ENCODE data around the gene FMNL2.
"Not testable (repeated sequence)": the region's sequence is repeated elsewhere in the genome, so short reads cannot be mapped to it uniquely, and the experiment has no call there.

The FMNL2 gene

DNA sequence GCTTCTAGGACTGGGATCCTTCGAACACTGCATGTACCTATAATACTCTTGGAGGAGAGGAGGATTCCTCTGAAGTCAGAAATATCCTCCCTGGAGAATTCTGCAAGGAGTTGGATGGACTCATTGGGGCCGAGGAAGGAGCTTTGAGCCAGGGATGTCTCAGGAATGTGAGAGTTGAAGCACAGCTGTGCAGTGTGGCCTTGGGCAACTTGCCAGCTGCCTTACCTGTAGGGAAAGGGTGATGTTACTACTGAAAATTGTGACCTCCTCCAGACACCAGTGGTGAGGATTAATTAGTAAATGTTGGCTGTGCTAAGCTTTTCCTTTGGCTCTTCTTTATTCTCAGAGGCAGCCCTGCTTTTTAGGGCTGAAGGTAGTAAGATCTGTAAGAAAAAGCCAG lies 41.4 kb downstream of the FMNL2 start:
- DNase-seq (ENCODE audit: low read depth), result no peak

DNA sequence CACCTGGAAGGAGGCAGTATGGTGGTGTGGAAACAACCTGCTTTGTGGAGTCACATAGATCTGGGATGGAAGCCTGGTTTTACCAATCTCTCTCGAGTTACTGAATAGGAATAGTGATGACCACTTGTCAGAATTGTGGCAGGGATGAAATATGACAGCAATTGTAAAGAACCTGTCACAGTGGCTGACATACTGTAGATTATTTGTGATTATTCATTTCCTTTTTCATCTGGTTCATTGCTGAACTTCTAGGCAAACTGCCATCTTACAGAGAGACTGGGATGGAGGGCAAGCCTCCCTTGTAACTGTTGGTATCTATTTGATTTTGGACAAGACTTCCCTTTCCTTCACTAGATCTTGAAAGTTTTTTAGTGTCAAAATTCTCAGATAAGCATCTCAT lies 42.0 kb downstream of the FMNL2 start:
- DNase-seq (ENCODE audit: low read depth), result no peak

DNA sequence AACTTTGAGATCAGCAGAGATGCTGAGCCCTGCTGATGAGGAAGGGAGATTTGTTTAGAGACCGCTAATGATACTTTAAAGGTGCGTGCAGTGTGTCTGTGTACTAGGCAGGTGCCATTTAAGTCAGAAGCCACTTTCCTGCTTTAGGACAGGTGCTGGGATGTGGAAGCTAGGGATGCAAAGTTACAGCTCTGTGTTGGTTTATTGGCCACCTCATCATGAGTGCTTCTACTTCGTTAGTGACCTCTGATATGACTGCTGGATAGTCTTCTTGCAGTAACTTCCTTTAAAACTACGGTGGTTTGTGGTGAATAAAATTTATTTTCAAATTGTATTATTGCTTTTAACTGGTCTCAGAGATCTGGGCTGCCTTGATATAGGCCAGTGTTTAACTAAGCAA lies 44.1 kb downstream of the FMNL2 start:
- no peak for DNase-seq (ENCODE audit: low read depth)

DNA sequence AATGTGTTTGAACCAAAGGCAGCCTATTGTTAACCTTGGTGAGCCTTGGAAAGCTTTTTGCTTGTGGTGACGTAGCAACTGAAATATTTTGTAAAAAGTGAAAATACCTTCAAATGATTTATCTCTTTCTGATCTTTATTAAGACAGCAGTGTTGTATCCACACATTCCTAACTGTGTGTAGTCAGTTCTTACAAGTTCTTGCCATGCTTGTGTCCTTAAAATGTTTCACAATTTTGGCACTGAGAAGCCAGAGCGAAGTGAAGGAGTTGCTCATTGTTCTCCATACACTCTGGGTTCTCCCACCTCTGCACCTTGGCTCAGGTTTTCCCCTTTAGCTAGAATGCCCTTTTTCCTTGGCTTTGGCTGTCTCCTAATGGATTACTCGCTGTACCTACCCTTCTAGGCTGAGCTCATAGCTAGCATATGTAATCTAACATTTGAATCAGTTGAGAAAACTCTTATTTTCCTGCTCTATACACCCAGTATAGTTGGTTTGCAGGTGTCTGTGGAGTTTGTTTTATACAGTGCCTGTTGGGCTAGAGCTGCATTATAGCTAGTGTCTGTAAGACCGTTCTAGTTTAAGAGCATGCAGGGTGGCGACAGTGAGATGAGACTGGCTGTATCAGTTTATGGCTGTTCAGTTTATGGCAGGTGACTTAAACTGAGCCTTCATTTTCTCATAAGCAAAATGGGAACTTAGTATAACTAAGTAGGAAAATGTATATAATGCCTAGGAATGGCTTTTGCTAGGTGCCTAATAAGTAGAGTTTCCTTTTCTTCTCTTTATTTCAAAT lies 45.5 kb downstream of the FMNL2 start:
- DNase-seq (ENCODE audit: low read depth), result no peak

DNA sequence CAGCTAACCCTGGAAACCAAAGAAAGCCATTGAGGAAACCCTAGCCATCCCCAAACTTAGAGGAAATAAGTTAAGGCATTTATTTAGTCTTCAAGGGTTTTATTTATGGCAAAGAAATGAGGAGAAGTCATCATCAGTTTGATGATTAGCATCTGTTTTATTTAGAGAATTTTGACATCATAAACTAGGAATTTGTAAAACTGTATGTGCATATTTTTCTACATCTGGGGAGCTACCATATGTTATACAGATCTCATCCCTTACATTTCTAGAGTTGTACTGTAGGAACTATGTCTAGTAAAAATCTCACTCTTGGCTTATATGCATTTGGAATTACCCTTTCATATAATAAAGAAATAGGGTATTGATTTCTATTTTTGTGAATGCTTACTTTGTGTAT lies 48.7 kb downstream of the FMNL2 start:
- DNase-seq (ENCODE audit: low read depth), result no peak

DNA sequence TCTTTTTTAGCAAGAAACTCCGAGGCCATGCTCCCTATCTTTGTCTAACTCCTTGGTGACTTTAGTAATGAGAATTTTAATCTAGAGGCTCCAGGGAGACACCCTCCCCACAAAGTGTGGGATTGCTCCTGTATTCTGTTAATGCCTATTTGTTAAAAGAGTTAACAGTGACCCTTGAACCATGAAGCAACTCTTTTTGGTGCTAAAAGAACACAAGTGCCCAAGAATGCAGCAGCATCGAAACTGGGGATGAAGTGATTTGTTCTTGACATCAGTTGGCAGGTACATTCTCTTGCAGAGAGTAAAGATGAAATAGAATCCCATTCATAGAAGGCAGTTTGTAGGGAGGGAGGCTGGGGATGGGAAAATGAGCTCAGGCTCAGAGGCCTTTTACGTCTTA lies 50.0 kb downstream of the FMNL2 start:
- DNase-seq (ENCODE audit: low read depth), result no peak

DNA sequence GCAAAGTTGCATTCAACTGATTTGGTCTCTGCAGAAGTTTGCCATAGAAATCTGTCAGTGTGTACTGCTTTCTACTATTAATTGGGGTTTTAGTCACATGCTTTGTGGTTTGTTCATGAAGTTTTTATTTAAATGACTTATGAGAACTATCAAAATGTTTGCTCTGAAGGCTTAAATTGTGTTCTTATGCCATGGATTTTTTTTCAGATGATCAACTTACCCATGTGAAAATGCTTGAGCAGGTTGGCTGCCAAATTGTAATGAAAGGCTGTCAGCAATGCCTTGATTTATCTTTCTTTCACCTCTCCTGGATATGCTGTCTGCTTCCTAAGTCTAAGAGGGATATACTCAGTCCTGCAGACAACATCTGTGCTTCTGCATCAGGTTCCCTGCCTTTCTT lies 50.7 kb downstream of the FMNL2 start:
- no peak for DNase-seq (ENCODE audit: low read depth)

DNA sequence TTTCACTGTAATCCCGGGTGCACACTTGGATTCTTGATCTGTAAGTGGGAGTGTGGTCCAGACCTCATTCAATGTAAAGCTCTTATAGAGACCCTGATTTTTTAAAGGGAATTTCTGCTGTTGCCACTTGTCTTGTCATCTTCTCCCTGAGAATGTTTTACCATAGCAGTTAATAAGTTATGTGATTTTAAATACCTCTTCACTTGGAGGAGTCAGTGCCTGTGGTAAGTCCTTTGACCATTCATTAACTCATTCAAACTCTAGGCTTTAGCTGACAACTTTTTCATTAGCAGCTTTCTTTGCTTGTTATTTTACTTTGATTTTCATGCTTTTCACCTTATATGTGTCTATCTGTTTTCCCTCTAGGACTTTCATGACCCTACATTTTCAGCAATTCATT lies 51.3 kb downstream of the FMNL2 start:
- DNase-seq (ENCODE audit: low read depth), result no peak

DNA sequence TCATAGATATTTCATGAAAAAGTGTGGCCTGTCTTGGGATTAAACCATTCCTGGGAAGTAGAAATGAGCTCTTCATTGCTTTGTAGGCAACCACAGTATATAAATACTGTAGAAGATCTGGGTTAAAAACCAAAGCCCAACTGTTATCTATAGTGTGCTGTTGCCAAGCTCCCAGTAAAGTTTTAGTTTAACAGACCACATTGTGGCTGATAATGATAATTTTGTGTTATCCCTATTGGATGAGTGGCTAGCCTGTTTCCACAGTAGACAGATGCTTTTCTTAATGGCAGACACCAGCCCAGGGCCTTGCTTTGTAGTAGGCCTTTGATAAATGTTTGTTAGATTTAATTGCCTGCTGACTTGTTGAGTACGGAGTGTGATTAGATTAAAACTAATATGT lies 52.1 kb downstream of the FMNL2 start:
- no peak for DNase-seq (ENCODE audit: low read depth)

DNA sequence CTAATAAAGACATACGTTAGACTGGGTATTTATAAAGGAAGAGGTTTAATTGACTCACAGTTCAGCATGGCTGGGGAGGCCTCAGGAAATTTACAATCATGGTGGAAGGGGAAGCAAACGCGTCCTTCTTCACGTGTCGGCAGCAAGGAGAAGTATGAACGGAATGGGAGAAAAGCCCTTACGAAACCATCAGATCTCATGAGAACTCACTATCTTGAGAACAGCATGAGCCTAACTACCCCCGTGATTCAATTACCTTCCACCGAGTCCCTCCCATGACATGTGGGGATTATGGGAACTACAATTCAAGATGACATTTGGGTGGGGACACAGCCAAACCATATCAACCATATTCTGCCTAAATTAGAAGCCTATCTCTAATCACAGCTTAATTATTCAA lies 53.3 kb downstream of the FMNL2 start:
- DNase-seq (ENCODE audit: low read depth), result not testable (repeated sequence)

DNA sequence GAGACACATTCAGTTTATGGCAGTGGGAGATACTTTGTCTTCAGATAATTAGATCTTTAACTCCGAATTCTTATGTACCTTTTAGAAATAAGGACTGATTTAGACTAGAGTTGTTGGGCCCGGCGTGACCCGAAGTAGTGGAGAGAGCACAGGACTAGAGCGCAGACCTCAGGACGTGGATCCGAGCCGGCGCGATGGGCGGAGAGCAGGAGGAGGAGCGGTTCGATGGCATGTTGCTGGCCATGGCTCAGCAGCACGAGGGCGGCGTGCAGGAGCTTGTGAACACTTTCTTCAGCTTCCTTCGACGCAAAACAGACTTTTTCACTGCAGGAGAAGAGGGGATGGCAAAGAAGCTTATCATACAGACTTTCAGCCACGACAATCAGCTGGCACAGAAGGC lies 54.5 kb downstream of the FMNL2 start:
- DNase-seq (ENCODE audit: low read depth), result no peak

DNA sequence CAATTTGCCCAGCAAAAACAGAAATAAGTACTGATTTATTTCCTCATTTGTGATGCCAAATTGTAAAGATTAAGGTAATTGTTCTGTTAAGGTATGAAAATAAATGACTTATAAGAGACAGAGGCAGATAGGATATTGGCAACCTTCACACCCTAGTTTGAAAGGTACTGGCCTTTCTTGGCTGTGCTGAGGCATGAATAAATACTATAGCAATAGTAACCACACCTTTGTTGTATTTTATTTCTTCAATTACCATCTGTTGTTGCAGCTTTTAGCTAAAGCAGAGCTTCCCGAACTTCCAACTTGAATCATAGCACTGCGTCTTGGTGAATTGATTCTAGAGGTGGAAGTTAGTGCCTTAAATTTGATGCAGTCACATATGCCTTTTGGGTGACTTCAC lies 55.9 kb downstream of the FMNL2 start:
- no peak for DNase-seq (ENCODE audit: low read depth)

DNA sequence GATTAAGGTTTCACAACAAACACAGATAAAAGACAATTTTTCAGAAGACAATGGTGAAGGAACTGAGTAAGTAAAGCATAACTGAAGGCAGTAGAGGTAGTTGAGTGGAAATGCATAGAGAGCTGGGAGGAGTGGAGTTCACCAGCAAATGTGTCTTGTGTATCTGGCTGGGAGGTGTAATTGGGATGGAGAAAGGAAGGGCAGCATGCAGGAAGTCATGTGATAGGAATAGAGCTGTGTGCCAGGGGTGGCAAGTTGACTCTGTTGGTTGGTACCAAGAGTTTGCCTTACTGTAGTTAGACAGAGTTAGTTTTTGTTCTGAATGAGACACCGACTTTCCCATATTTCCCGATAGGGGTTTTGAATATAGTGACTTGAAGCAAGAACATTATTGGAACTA lies 56.3 kb downstream of the FMNL2 start:
- no peak for DNase-seq (ENCODE audit: low read depth)

DNA sequence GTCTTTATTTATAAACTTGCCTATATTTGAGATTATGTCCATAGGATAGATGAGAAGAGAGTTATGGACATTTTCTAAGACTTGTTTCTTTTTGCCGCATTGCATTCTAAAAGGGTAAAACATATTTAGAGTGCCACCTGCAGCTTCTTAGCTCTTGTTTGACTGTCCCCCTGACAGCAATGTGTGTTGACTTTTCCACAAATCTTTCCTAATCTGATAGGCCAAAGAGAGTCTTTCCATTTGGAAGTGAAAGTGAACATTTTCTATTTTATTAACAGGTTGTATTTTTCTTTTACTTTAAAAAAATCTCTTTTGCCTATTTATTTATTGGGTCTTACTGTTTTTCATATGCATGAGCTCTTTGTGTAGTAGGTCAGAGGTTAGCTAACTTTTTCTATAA lies 58.4 kb downstream of the FMNL2 start:
- DNase-seq (ENCODE audit: low read depth), result no peak

DNA sequence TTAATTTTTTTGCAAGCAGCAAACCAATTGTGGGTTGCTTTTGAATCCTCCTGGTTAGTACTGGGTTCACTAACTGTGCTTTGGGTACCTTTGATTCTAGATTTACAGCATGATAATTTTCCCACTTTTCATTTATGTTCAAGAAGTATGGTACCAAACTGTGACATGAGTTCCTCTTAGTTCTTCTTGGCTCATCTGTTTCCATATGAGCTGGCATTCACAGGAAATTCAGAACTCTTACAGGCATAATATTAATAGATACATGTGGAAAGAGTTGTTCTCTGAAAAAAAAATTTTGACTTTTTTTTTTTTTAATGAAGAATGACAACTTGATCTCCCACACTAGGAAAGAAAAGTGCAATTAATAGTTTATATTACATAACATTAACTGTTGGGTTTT lies 59.4 kb downstream of the FMNL2 start:
- DNase-seq (ENCODE audit: low read depth), result no peak

DNA sequence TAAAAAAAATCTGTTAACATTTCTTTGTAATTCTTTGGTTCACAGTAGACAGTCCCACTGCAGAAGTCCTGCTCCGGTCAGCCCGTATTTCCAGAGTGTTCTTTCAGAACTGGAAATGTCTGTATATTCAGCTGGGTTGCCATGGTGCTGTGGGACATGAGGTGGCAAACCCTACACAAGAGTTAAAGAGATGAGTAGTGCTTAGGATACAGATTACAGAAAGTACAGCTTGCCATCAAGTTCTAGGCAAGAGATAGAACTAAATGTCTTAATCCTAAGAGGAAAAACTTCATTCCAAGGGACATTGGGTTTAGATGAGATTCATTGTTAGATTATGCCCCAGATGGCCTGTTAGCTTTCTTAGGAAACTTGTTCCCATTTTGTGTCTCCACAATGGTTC lies 60.1 kb downstream of the FMNL2 start:
- no peak for DNase-seq (ENCODE audit: low read depth)

DNA sequence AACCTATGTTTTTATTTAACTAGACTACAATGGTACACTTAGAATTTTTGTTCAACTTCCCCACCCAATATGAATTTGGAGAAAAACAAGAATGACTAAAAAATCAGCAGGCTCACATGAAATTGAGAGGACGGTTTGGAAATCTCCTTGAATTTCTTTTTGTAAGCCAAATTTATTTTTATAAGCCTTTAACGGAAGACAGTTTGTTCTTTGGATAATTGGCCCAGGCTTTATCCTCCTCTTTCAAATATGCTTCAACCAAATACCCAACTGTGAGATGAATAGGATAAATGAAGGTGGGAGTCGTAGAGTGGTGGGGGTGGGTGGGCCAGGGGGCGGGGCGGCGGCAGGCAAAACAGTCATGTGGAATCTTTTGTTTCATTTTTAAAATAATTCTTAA lies 60.6 kb downstream of the FMNL2 start:
- no peak for DNase-seq (ENCODE audit: low read depth)

DNA sequence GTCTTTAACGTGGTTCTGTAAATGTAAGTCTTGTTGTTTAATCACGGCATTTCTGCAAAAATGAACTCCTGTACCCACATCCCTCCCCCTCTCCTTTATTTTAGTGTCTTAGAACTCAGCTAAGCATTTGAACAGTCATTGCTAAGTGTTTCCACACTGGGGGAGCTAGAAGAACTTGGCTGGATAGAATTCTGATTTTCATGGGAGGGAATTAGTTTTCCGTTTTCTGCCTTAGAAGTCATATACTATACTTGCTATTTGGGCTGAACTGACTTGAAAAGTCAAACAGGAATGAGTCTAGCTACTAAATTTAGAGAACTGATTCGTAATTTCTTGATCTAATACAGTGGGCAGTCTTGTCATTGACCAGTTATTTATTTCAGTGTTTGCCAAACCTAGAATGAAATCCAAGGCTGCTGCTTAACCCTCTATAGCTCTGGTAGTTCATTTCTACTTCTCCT lies 61.1 kb downstream of the FMNL2 start:
- DNase-seq (ENCODE audit: low read depth), result no peak

DNA sequence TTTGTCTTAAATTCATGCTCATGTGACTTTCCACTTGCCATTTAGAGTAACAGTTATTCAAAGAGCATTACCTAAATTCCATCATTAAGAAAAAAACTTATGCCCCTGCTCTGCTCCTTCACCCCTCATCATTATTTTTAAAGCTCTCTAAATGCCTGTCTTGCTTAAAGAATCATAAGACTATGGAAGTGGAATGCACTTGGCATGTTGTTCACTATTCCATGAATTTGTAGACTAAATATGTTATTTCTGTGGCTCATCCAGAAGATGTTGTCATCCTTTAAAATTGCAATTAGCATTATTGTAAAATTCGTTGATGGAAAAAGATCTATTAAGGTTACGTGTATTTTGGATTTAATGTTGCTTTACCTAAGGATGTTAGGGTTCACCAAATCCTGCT lies 61.8 kb downstream of the FMNL2 start:
- DNase-seq (ENCODE audit: low read depth), result no peak

DNA sequence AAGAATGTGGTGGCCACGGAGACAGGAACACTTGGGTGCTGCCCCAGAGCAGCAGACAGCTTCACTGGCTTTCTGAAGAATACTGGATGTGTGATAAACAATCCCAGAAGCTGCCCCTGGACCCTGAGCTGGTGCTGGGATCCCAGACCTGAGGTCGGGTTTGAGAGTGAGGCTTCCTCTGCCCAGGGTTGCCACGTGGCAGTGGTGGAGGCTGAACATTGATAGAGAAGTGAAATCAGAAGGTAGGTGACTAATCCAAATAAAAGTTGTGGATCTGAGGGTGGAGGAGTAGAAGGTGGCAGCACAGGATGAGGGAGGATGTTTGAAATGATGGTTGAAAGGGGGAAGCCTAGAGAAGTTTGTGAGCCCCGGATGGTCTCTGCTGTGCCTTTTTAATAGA lies 64.0 kb downstream of the FMNL2 start:
- DNase-seq (ENCODE audit: low read depth), result no peak

DNA sequence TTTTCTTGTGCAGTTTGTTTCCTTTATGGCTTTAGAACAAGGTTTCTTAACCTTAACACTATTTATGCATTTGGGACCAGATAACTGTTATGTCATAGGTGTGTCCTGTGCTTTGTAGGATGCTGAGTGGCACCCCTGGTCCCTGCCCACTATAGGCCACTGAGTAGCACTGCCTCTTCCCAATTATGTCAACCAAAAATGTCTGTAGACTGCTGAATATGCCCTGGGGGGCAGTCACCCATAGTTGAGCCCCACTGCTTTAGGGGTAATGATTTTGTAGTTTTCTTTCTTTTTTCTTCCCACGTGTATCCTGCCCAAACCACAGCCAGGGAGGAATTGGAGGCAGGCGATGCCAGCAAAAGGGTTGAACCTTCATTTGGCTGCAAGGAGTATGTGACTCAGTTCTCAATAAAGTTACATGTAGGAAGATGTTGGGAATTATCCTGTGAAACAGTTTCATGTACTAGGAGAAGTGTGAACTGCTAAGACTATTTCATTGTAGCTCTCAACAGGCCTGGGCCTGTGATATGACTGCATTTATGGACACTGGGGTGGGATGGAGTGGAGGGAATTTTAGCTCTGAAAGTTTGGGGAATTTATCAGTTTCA lies 65.7 kb downstream of the FMNL2 start:
- DNase-seq (ENCODE audit: low read depth), result no peak

DNA sequence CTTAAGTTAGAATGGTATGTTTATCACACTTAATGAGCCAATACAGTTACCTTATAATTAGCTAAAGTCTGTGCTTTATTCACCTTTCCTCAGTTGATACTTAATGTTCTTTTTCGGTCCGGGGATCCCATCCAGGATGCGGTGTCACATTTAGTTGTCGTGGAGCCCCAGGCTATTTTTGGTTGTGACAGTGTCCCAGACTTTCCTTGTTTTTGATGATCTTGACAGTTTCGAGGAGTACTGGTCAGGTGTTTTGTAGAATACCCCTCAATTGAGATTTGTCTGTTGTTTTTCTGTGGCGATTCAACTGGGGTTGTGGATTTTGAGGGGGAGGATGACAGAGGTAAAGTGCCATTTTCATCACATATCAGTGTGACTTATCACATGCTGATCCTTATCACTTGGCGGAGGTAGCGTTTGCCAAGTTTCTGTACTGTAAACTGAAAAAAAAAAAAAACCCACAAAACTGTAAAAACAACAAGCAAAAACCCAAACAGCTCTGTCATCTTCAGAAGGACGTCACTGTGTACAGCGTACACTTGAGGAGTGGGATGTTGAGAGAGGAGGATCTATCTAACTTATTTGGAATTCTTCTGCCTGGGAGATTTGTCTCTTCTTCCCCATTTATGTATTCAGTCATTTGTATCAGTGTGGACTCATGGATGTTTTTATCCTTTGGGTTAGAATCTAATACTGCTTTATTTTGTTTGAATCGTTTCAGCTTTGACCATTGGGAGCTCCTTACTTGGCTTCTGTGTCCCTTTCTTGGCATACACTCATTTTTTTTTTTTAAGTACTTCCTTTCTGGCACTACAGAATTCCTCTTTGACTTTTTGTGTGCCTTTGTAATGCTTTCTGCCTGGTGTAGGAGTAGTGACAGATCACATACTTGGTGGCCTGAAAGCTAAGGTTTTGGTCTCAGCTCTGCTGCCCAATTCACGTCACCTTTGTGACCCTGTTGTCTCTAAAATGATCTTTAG lies 68.1 kb downstream of the FMNL2 start:
- no peak for DNase-seq (ENCODE audit: low read depth)
